ENCODE results near the gene FIS1.
"Not testable (repeated sequence)": the region's sequence is repeated elsewhere in the genome, so short reads cannot be mapped to it uniquely, and the experiment has no call there.

Gene FIS1

DNA sequence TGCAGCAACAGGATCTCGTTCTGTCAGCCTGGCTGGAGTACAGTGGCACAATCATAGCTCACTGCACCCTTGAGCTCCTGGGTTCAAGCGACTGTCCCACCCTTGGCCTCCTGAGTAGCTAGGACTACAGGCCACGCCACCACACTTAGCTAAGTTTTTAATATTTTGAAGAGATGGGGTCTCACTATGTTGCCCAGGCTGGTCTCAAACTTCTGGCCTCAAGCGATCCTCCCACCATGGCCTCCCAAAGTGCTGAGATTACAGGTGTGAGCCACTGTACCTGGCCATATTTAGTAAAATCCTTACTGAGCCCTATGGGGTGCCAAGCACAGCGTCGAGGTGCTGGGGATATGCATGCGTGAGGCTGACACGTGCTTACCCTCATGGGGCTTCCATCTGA lies 36.0 kb upstream of the FIS1 start:
- not testable (repeated sequence) for H3K36me3 ChIP-seq (ENCODE audit: control insufficient read depth, low read depth, low read length); H3K9me3 ChIP-seq (ENCODE audit: control insufficient read depth, low read depth, low read length); H3K27ac ChIP-seq (ENCODE audit: low read length); H3K4me1 ChIP-seq (ENCODE audit: control insufficient read depth, low read depth, low read length); H3K9ac ChIP-seq (ENCODE audit: low read length); H3K4me3 ChIP-seq (ENCODE audit: low read length); H3K27me3 ChIP-seq (ENCODE audit: control insufficient read depth, insufficient read depth, low read length)

DNA sequence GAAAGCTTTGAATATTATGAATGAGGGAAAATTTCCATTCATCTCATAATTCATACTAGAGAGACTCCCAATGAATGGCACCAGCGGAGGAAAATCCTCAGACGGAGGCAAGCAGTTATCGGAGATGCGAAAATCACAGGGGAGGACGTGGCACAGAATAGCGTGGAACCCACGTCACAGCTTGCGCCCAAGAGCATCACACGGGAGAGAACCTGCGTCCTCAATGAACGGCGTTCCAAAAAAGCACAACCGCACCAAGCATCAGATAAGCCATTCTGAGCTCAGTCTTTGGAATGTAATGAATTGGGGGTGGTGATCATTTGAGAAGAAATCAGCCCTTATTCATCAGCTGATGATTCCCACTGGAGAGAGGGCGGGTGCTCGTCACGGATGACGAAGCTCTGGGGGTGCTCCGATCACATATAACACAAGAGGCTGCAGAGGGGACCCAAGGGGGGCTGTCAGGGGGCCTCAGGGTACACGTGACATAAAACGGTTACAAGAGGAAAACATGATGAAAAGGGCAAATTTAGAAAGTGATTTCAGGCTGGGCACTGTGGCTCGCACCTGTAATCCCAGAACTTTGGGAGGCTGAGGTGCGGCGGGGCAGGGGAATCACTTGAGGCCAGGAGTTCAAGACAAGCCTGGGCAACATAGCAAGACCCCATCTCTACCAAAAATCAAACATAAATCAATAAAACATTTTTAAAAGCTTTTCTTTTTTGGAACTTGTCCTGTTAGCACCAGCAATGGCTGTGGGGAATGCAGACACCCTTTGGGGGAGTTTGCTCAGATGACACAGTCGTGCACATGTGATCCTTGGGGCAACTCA lies 33.8 kb upstream of the FIS1 start:
- Histone ChIP-seq H3K36me3 (ENCODE audit: control insufficient read depth, low read depth, low read length) (no peaks in the 10 kb centered on the region), H3K9ac (ENCODE audit: low read length) (no peak overlapping the region), H3K9me3 (ENCODE audit: control insufficient read depth, low read depth, low read length) (no peaks in the 10 kb centered on the region), H3K27ac (ENCODE audit: low read length) (no peak overlapping the region), H3K4me3 (ENCODE audit: low read length) (no peak overlapping the region), H3K27me3 (ENCODE audit: control insufficient read depth, insufficient read depth, low read length) (no peaks in the 10 kb centered on the region), H3K4me1 (ENCODE audit: control insufficient read depth, low read depth, low read length) (peaks cover 1% of the 10 kb centered on the region)

DNA sequence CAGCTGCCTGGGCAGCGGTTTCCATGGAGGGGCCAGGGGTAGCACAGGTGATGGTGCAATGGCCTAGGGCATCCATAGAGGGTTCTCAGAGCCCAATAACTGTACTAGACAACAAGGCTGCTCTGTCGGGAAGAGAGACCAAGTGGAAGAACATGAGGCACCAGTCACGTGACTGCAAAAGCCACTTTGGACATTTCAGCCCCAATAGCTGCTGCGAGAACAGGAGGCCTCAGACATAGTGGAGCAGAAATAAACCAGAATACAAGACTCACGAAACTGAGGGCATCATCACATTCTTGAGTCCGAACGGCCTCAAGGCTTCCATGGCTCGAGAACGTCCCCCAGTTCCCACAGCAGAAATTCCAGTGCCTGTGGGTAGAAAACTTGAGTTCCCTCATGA lies 32.3 kb upstream of the FIS1 start:
- Histone ChIP-seq H3K27me3 (ENCODE audit: control insufficient read depth, insufficient read depth, low read length) (no peaks in the 10 kb centered on the region), H3K4me3 (ENCODE audit: low read length) (no peak overlapping the region), H3K9me3 (ENCODE audit: control insufficient read depth, low read depth, low read length) (no peaks in the 10 kb centered on the region), H3K9ac (ENCODE audit: low read length) (no peak overlapping the region), H3K27ac (ENCODE audit: low read length) (no peak overlapping the region), H3K4me1 (ENCODE audit: control insufficient read depth, low read depth, low read length) (peaks cover 14% of the 10 kb centered on the region), H3K36me3 (ENCODE audit: control insufficient read depth, low read depth, low read length) (no peaks in the 10 kb centered on the region)

DNA sequence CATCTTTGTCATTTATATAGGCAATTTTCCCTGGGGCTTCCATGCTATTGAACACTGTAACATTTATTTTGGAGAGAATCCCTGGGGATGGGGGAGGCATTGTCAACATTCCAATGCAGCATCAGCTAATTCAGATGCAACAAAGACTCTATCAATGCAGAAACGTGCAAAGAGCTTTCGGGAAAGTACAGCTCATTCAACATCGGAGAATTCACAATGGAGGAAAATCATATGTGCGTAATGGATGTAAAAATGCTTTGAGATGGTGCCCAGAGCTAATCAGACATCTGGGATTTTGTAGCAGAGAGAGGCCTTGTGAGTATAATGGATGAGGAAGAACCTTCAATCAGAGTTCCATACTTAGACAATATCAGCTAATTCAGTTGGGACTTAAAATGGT lies 28.3 kb upstream of the FIS1 start:
- Histone ChIP-seq H3K9ac (ENCODE audit: low read length) (no peak overlapping the region), H3K9me3 (ENCODE audit: control insufficient read depth, low read depth, low read length) (no peaks in the 10 kb centered on the region), H3K4me1 (ENCODE audit: control insufficient read depth, low read depth, low read length) (peaks cover 14% of the 10 kb centered on the region), H3K27ac (ENCODE audit: low read length) (no peak overlapping the region), H3K27me3 (ENCODE audit: control insufficient read depth, insufficient read depth, low read length) (no peaks in the 10 kb centered on the region), H3K36me3 (ENCODE audit: control insufficient read depth, low read depth, low read length) (no peaks in the 10 kb centered on the region), H3K4me3 (ENCODE audit: low read length) (peak overlapping the region; percentile 3)

DNA sequence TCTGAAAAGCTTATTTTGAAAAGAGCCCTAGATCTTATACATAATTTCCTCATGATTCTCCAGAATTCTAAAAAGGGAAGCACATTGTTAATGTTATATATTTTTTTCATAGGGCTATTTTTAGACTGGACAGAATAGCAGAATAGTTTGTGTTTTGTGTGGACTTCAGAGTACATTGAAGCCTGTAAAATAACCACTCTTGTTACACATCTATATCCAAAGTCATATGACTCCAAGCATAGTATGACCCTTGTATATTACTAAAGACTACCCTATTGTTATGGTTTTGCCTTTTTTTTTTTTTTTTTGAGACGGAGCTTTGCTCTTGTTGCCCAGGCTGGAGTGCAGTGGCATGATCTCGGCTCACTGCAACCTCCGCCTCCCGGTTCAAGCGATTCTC lies 26.1 kb upstream of the FIS1 start:
- Histone ChIP-seq H3K9ac (ENCODE audit: low read length) (no peak overlapping the region), H3K27me3 (ENCODE audit: control insufficient read depth, insufficient read depth, low read length) (no peaks in the 10 kb centered on the region), H3K4me1 (ENCODE audit: control insufficient read depth, low read depth, low read length) (peaks cover 14% of the 10 kb centered on the region), H3K9me3 (ENCODE audit: control insufficient read depth, low read depth, low read length) (no peaks in the 10 kb centered on the region), H3K4me3 (ENCODE audit: low read length) (no peak overlapping the region), H3K36me3 (ENCODE audit: control insufficient read depth, low read depth, low read length) (no peaks in the 10 kb centered on the region), H3K27ac (ENCODE audit: low read length) (no peak overlapping the region)

DNA sequence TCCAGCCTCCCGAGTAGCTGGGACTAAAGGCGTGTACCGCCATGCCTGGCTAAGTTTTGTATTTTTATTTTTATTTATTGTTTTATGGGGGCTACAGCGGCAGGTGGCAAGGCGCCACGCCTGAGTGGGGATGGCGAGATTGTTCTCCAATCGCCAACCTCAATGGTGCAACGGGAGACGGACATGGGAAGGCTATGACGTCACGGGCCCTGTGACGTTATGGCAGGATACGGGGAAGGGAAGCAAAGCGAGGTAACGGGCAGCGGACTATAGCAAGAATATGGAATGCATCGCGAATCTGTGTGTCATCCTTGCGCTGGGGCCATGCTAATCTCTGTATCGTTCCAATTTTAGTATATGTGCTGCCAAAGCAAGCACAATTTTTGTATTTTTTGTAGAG lies 24.8 kb upstream of the FIS1 start:
- no peaks in the 10 kb centered on the region for H3K27me3 ChIP-seq (ENCODE audit: control insufficient read depth, insufficient read depth, low read length)
- H3K27ac ChIP-seq (ENCODE audit: low read length) = no peak overlapping the region
- peaks cover 14% of the 10 kb centered on the region for H3K4me1 ChIP-seq (ENCODE audit: control insufficient read depth, low read depth, low read length)
- H3K36me3 ChIP-seq (ENCODE audit: control insufficient read depth, low read depth, low read length) = no peaks in the 10 kb centered on the region
- H3K9me3 ChIP-seq (ENCODE audit: control insufficient read depth, low read depth, low read length) = no peaks in the 10 kb centered on the region
- H3K4me3 ChIP-seq (ENCODE audit: low read length) = no peak overlapping the region
- H3K9ac ChIP-seq (ENCODE audit: low read length) = no peak overlapping the region

DNA sequence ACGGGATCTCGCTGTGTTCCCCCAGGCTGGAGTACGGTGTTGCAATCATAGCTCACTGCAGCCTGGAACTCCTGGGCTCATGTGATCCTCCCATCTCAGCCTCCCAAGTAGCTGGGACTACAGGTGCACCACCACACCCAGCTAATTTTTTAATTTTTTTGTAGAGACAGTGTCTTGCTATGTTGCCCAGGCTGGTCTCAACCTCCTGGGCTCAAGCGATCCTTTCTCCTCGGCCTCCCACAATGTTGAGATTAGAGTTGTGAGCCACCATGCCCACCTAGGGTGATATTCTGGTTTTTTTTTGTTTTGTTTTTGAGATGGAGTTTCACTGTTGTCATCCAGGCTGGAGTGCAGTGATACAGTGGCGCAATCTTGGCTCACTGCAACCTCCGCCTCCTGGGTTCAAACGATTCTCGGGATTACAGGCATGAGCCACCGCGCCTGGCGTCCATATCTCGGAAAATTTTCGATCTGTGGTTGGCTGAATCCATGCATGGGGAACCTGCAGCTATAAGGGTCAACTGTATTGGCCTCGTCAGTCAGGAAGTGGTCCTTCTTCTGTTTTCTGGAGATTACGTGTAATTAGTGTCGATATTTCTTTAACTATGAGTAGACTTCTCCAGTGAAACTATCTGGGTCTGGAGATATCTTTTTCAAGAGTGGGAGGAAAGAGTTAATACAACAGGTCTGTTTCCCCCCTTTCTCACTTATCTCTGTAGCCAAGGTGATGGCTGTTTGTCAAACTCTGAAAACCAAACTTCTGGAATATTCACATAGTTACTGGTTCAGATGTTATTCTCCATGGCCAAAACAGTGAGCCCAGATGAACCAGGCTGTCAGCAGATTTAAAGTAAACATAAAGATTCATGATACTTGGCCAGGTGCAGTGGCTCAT lies 21.0 kb upstream of the FIS1 start:
- no peaks in the 10 kb centered on the region for H3K36me3 ChIP-seq (ENCODE audit: control insufficient read depth, low read depth, low read length)
- H3K27me3 ChIP-seq (ENCODE audit: control insufficient read depth, insufficient read depth, low read length) = no peaks in the 10 kb centered on the region
- no peak overlapping the region for H3K9ac ChIP-seq (ENCODE audit: low read length)
- no peak overlapping the region for H3K4me3 ChIP-seq (ENCODE audit: low read length)
- H3K4me1 ChIP-seq (ENCODE audit: control insufficient read depth, low read depth, low read length) = no peaks in the 10 kb centered on the region
- no peaks in the 10 kb centered on the region for H3K9me3 ChIP-seq (ENCODE audit: control insufficient read depth, low read depth, low read length)
- no peak overlapping the region for H3K27ac ChIP-seq (ENCODE audit: low read length)

DNA sequence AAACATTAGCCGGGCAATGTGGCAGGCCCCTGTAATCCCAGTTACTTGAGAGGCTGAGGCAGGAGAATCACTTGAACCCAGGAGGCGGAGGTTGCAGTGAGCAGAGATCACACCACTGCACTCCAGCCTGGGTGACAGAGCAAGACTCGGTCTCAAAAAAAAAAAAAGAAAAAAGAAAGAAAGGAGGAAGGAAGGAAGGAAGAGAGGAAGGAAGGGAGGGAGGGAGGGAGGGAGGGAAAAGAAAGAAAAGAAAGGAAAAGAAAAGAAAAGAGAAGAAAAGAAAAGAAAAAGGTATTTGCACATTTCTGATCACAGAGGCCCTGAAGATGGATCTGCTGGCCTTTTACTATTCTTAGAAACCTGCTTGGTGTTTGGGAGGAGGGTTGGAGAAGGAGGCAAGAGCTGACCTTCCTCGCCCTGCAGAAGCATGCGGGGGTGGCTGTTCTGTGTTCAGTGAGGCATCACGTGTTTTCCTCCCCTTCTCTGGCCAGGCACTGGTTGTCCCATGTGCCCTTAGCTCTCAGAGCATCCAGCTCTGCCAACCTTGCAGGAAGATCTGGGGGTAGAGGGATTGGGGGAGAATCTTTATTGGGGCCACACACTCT lies 19.3 kb upstream of the FIS1 start:
- H3K36me3 ChIP-seq (ENCODE audit: control insufficient read depth, low read depth, low read length); H3K27ac ChIP-seq (ENCODE audit: low read length); H3K4me1 ChIP-seq (ENCODE audit: control insufficient read depth, low read depth, low read length); H3K27me3 ChIP-seq (ENCODE audit: control insufficient read depth, insufficient read depth, low read length); H3K9ac ChIP-seq (ENCODE audit: low read length); H3K9me3 ChIP-seq (ENCODE audit: control insufficient read depth, low read depth, low read length); H3K4me3 ChIP-seq (ENCODE audit: low read length): not testable (repeated sequence)

DNA sequence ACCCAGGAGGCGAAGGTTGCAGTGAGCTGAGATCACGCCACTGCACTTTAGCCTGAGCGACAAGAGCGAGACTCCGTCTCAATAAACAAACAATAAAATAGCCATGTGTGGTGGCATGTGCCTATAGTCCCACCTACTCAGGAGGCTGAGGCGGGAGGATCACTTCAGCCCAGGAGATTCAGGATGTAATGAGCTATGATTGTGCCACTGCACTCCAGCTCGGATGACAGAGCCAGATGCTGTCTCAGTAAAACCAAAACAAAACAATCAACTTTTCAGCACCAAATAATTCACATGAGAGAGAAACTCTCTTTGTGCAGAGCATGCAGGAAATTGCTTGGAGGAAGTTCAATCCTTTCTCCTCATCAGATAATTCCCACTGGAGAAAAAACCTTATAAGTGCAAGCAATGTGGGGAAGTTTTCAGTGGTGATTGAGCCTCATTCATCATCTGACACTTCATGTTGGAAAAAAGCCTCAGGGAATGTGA lies 13.4 kb upstream of the FIS1 start:
- H3K4me3 ChIP-seq (ENCODE audit: low read length) = no peak overlapping the region
- no peak overlapping the region for H3K9ac ChIP-seq (ENCODE audit: low read length)
- no peaks in the 10 kb centered on the region for H3K27me3 ChIP-seq (ENCODE audit: control insufficient read depth, insufficient read depth, low read length)
- no peaks in the 10 kb centered on the region for H3K36me3 ChIP-seq (ENCODE audit: control insufficient read depth, low read depth, low read length)
- H3K4me1 ChIP-seq (ENCODE audit: control insufficient read depth, low read depth, low read length) = no peaks in the 10 kb centered on the region
- no peaks in the 10 kb centered on the region for H3K9me3 ChIP-seq (ENCODE audit: control insufficient read depth, low read depth, low read length)
- no peak overlapping the region for H3K27ac ChIP-seq (ENCODE audit: low read length)

DNA sequence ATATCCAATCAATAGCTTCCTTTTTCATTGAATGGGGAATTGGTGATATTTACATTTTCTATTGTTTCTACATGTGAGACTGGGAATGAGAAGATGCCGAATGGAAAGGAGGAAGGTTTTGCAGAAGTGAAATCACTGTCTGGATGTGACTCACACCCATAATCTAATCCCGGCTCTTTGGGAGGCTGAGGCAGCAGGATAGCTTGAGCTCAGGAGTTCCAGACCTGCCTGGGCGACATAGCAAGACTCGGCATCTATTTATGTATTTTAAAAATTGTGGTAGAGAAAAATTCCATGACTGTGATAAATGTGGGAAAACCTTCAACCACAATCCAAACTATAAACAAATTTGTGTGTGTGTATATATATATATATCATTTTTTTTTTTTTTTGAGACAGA lies 10.9 kb upstream of the FIS1 start:
- Histone ChIP-seq H3K9ac (ENCODE audit: low read length) (no peak overlapping the region), H3K36me3 (ENCODE audit: control insufficient read depth, low read depth, low read length) (no peaks in the 10 kb centered on the region), H3K9me3 (ENCODE audit: control insufficient read depth, low read depth, low read length) (no peaks in the 10 kb centered on the region), H3K4me3 (ENCODE audit: low read length) (no peak overlapping the region), H3K4me1 (ENCODE audit: control insufficient read depth, low read depth, low read length) (peaks cover 4% of the 10 kb centered on the region), H3K27ac (ENCODE audit: low read length) (no peak overlapping the region), H3K27me3 (ENCODE audit: control insufficient read depth, insufficient read depth, low read length) (no peaks in the 10 kb centered on the region)

DNA sequence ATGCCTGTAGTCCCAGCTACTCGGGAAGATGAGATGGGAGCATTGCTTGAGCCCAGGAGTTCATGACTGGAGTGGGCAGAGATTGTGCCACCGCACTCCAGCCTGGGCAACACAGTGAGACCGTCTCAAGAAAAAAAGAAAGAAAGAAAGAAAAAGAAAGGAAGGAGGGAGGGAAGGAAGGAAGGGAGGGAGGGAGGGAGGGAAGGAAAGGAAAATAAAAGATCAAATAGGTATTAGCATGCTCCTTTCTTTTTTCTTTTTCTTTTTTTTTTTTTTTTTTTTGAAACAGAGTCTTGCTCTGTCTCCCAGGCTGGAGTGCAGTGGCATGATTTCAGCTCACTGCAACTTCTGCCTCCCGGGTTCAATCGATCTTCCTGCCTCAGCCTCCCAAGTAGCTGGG lies 8.3 kb upstream of the FIS1 start:
- not testable (repeated sequence) for H3K4me1 ChIP-seq (ENCODE audit: control insufficient read depth, low read depth, low read length); H3K27ac ChIP-seq (ENCODE audit: low read length); H3K4me3 ChIP-seq (ENCODE audit: low read length)

More for the DNA sequence above, 8.3 kb upstream of the FIS1 start:
- H3K27me3 ChIP-seq (ENCODE audit: control insufficient read depth, insufficient read depth, low read length); H3K9me3 ChIP-seq (ENCODE audit: control insufficient read depth, low read depth, low read length); H3K9ac ChIP-seq (ENCODE audit: low read length); H3K36me3 ChIP-seq (ENCODE audit: control insufficient read depth, low read depth, low read length): not testable (repeated sequence)
